GM18868 (cell line): ENCODE results near the gene ADRA2C.

Source experiments
- ATAC-seq: cut with Tn5 transposase; IDR thresholded peaks from one replicate; pipeline ENCODE4 v1.9.1; 2021; ENCODE audit warnings: mild to moderate bottlenecking, moderate library complexity; ENCODE audit not compliant: unreplicated experiment

Gene ADRA2C

DNA sequence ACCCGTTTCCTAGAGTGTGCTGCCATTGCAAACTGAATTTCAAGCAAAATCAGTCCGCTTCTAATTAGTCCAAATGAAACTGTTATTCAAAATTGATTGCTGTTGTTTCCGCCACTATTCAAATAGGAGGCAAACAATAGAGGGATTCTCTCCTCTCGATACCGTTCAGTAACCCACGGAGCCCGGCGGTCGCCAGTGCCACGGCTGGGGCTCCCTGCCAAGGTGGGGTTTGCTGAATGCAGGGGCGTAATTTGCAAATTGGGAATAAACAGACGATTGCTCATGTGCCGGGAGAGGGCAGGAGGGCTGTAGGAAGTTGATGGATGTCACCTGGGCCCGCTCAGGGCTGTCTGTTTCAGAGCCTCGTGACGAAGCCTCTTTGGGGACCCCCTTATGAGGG is 8.8 kb downstream of the ADRA2C start:
- ATAC-seq = no peak

DNA sequence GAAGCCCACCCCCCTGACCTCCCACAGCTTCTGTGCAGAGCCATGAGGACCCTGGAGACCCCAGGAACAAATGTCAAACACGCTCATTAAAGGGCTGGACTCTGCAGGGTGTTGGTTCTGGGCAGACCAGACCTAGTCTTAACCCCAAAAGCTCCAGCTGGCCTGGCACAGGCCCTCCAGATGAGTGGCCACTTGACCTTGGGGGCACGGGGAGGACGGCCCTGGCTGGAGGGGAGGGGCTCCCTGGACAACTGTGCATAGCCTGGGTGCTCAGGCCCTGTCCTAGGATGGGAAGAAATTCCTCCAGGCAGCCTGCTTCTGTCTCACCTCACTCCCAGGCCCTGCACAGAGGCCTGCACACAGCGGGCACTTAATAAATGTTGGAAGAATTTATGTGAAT is 9.4 kb downstream of the ADRA2C start:
- ATAC-seq = no peak

DNA sequence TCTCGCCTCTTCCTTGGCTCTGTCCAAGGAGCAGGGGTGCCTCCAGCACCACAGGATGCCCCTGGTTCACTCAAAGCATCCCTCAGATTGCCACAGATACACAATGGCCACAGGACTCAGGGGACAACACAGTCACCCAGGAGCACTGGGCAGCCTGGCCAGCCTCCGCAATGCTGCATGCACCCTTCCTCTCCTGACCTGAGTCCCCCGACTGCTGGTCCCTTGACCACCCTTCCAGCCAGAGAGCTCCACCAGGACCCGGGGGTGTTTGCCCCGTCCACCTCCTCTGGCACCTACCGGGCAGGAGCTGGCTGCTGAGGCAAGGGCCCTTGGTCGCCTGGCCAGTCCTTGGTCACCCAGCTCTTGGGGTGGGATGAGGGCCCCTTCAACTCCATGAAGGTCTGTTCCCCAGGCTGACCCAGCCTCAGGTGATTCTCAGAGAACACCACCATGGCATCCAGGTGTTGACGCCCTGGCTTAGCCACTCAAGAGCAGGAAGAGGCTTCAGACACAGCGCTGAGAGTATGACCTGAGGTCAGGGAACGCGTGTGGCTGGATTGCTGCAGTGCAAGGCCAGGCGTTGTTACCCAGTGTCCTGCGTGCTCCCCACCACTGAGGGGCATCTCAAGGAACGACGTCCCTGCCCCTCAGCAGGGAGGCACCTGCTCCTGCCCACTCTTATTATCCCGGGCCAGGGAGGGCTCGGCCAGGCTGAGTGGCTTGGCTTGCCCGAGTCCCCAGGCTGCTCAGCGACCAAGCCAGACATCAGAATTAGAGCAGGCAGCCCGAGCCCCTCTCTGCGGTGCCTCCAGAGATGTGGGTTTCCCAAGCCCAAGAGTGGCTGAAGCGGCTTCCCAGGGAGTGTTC is 10.2 kb downstream of the ADRA2C start:
- no peak for ATAC-seq

DNA sequence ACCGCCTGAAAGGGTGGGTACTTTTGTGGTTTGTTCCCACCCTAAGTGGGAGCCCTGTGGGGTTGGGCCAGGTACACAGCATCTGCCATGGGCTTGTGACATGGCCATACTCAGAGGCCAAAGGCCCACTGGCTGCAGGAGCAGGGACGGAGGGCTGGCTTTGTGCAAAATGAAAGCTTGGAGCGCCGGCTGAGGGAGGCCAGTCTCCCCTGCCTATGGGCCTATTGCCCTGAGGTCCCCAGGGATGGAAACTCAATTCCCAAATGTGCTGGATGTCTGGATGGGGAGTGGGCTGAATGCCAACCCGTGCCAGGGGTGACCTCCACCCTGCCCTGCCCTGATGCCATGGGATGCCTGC is 10.8 kb downstream of the ADRA2C start:
- no peak for ATAC-seq

DNA sequence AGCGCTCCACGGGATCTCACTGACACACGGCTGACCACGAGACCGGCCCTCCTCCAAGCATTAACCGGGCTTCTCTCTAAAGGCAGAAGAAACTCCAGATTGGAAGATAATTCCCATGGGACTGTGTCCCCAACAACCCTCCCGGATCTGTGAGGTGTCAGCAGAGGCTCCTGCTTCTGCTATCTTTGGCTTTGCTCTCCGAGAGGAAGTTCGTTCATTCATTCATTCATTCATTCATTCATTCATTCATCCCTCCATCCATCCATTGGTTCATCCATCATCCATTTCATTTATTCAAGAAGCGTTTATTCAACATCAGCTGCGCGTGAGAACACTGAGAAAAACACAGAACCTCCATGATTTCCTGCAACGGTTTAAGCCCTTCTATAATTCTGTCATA is 11.5 kb downstream of the ADRA2C start:
- ATAC-seq = no peak

DNA sequence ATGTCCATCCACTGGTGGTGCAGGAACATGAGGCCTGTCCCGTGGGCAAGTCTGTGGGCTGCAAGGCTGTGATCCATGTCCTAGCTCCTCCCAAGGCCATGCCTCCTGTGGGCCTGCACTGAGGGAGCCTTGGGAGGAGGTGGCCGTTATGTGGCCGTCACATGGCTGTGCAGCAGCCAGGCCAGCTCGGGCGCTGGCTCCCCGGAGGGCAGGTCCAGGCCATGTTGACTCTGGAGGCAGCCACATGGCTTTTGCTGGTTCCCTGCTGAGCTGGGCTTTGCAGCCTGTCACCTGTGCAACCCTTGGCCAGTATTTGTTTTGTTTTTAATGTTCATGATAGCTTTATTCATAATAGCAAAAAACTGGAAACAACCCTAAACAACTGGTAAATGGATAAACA is 13.3 kb downstream of the ADRA2C start:
- no peak for ATAC-seq

DNA sequence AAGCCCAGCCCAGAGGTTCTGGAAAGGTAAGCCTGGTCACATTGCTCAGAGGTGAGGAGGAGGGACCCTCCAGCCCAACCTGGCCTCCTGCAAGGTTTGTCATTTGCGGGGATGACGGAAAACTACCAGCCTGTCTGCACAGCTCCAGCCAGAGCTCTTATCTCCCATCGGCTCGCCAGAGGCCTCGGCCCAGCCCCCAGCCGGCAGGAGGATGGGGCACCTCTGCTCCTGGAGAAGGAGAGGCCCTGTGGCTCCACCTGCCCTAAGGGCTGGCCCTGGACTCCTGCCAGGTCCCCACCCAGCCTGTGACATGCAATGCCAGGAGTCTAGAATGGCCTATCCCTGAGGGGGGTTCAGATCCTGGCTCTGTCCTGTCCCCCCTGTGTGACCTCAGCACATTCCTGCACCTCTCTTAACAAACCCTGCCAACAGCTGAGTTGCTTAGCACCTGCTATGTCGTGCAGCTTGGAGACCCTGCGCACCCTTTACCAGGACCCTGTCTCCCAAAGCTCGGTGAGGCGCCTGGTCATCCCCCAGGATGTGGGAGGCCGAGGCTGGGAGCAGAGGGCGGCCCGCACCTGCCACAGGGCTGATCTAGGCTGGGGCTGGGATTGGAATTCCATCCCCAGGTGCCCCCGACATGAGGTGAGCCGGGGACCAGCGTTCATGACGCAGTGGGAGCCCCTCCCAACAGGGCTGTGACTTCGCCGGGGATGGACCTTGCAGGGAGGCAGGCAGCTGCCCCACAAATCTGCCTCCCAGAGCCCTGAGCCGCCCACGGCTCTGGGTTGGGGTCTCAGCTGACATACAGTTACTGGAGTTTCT is 14.4 kb downstream of the ADRA2C start:
- no peak for ATAC-seq

DNA sequence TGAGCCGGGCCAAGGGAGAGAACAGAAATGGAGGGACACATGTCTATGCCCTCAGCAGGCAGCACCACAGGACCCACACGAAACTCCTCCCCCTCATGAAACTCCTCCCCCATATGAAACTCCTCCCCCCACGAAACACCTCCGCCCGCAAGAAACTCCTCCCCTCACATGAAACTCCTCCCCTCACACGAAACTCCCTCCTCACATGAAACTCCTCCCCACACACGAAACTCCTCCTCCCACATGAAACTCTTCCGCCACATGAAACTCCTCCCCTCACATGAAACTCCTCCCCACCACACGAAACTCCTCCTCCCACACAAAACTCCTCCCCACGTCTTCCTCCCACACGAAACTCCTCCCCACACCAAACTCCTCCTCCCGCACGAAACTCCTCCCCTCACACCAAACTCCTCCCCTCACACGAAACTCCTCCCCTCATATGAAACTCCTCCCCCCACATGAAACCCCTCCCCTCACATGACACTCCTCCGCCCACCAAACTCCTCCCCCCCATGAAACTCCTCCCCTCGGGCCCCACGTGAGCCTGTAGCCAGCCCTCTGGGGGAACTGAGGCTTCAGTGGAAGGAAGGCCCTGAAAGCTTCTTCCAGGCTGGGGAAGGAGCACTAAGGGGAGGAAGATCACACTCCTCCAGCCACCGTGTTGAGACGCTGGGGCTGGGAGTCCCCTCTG is 15.2 kb downstream of the ADRA2C start:
- ATAC-seq = no peak

DNA sequence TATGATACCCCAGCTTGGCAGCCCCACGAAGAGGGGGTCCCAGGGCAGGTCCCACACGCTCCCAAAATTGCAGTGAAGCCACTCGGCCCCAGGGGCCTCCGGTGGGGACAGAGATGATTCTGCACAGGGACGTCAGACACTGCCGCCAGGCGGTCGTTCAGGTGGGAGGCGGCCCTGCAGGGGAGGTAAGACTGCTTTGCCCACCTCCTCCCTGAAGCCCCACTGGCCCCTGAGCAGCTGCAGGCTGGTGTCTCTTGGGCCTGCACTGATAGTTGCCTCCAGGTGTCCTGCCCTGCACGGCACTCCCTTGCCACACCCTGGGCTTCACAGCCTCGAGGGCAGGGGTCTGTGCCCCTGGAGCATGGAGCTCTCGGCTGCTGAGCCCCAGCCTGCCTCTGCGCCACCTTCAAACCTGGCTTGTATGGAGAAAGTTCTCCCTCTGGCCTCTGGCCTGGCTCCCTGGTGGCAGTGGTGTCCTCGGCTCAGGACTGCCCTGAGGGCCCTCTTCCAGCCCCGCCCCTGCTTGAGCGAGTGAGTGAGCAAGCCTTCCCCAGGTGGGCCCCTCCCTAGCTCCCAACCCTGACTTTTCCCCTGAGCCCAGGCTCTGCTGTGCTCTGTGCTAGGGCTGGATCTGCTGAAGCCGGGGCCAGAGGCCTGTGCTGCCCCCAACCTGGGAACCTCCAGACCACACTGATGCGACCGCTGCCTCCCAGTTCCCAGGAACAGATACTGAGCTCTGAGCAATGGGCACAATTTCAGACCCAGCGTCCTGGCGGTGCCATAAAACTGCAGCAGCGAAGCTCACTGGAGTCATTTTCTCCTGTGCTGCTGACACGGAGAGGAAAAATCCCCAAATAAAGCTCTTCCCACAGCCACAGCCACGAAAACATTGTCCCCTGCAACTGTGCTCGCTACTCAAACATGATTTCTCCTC is 16.1 kb downstream of the ADRA2C start:
- ATAC-seq = no peak

DNA sequence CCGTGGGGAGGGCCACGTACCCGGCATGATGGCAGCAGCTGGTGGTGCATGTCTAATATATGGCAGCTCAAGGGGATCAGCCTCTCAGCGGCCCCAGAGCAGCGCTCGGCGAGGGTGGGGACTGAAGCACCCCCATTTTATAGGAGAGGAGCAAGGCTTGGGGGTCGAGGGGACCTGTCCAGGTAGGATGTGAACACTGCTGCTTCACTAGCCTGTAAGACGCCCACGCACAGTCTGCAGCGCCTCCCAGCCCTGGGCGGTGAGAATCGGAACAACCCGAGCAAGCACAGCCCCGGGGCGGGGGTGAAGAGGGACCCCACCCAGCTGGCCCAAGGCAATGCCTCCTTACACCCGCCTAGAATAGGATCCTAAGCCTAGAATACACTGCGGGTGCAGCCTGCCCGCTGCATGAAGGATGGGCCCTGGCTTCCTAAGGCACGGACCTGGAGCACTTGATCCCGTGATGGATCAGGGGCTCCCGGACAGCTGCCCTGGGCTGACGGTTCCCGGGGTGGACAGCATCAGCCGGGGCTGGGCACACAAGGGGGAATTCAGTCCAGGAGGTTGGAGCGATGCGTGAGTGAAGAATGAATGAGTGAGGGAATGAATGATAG is 17.6 kb downstream of the ADRA2C start:
- no peak for ATAC-seq

DNA sequence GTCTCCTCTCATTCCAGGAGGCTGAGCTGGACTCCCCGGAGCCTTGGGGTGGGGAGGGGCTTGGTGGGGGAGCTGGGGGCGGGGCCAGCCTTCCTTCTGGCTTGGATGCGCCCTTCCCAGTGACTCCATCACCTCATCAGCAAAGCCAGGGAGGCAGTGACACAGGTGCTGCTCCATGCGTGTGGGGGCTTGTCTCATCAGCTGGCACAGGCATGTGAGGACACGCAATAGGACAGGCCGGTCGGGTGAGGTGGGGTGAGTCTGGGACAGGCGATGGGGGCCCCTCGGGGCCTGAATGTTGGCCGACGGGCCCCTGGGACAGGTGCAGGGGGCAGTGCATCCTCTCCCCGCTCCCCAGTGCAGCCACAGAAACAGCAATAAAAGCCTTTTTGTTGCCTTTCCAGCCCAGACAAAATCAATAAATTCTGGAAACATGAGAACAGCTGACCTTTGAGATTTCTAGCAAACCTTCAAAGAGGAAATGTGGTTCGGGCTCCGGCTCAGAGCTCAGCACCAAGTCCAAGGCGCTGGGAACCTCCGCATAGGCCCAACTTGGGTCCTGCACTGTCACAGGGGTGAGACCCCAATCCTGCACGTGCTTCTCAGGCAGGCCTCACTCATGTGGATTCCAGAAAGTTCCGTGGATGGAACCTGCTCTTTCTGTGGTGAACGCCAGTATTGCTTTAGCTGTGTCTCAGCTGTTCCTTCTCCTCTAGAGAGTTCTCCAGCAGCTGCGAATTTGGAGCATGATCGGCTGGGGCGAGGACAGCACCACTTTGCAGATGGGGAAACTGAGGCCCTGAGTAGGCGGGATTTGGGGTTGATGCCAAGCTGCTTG is 18.5 kb downstream of the ADRA2C start:
- no peak for ATAC-seq

DNA sequence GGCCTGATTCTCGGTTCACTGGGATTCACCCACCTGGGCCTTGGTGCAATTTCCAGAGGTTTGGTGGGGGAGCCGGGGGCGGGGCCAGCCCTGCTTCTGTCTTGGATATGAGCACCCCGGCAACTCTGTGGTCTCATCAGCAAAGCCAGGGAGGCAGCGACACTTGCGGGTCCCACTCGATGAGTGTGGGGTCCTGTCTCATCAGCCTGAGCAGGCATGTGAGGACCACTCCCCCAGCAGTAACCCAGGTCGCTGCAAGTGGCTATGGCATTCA is 19.0 kb downstream of the ADRA2C start:
- ATAC-seq = no peak

DNA sequence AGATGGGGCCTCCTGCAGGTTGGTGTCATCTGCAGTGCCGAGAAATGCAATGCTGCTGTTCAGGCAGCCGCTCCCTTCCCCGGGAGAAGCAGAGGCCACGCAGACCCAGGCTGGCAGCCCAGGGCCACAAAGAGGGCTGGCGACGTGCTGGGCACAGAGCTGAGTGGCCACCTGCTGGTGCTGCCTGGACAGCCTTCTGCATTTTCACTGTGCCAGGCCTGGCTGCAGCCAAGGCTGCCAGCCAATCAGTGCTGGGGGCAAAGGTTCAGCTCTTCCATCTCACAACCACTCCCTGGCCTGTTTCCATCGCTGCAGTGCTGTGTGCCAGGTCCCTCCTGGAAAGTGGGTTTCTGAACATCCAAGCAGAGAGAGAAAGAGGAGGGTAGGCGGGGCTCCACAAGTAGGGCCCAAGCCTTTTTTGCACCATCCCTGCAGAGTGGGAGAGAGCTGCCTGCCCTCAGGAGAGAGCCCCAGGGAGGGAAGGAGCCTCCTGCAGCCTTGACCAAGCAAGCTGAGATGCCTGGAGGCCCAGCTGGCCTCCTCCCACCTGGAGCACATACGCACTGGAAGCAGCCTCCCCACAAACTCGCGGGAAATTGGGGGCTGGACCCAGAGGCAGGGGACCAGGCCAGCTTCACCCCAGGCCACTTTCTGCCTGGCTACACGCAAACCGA is 20.1 kb downstream of the ADRA2C start:
- ATAC-seq = no peak

DNA sequence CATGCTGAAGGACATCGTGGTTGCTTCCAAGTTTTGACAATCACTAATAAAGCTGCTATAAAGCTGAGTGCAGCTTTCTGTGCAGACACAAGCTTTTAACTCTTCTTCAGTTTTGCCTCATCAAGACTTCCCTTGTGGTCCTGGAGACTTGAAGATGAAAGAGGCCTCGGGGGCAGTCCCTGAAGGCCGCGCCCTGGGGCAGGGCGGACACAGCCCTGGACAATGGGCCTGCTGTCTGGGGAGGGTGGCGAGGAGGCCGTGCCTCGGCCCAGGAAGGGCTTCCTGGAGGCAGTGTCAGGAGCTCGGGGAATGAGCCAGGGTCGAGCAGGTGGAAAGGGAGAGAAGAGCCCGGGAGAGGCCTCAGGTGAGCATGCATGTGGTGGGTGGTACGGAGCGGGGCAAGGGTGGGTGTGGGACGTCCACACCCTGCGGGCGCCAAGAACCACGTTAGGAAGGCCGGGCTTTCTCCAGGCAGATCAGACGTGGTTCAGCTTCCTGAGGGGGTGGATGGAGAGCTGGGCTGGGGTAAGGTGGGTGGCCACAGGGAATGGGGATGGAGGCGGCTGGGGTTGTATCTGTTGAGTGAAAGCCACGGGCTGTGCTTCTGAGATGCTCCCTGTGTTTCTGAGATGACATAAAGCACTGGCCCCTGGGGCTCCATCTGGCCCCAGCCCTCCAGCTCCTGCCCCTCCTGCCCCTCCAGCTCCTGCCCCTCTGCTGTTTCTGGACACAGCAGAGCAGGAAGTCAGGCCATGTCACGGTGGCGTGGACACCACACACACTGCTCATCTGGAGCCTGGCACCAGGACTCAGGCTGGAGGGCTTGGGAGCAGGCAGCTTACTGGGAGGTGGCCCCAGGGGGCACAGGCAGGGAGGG is 21.5 kb downstream of the ADRA2C start:
- no peak for ATAC-seq

DNA sequence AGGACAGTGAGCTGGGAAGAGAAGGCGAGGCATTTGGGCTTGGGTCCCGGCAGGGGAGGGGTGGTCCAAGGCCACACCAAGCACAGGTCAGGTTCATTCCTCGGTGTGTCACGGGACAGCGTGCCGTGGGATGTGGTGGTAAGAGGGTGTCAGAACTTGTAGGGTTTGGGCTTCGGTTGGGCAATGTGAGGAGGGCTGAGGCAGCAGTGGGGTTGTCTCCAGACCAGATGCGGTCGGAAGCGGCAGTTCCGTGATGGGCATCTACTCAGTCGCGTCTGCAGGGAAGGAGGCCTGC is 22.1 kb downstream of the ADRA2C start:
- ATAC-seq = no peak

DNA sequence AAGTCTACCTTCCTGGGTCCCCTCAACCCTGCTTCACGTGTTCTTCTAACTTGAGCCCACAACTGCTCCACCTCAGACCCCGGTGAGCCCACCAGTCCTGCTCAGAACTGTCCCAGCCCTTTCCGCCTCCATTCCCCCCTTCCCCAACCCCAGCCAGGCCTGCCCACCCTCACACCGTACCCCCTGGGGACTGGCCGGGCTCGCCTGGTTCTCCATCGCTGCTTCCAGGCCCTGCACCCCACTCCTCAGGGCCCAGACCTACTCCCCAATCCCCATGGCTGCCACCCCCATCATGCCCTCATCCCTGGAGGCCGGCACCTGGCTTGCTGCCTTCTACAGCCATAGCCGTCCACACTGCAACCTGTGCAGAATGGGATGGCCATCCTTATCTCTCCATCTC is 23.4 kb downstream of the ADRA2C start:
- no peak for ATAC-seq

DNA sequence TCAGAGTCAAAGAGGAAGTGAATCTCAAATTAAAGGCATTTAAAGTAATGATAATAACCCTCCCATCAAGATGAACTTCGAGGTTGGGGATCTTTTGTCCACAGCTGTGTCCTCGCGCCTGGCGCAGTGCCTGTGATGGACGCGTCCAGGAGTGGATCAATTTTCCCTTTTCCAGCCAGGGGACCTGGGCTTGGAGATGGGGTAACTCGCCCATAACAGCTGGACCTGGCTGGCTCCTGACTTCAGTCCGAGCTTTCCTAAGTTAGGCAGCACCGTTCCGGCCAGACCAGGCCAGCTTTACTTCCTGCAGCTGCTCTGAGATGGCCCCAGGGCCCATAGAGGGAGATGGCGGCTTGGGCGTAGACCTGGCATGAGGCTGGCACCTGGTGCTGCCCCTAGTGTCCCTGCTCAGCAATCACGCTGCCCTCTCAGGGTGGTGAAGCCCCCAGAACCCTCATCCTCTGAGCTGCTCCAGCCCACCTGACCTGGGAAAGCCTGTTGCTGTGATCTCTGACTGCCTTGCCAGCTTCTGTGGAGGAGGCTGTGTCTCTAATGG is 23.9 kb downstream of the ADRA2C start:
- ATAC-seq = no peak

DNA sequence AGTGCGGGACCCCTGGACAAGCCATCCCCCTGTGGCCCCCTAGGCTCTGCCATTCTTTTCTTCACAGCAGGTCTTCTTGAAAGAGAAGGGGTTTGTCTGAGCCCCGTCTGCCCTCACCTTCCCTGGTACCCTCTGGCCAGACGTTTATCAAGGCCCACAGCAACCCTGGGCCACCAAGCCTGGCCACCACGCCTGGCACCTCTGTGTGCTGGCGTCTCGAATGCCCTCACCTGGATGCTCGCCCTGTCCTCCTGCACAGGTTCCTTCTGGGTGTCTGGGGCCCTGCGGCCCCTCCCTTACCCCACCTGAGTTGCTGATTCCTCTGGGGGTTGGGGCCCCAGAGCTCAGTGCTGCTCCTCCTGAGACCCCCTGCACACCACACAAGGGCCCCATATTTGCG is 25.1 kb downstream of the ADRA2C start:
- no peak for ATAC-seq
